Mesenchymal stem cell (in vitro differentiated cells and primary cell): ENCODE results near the gene DSC3.

ENCODE experiments used
- DNase-seq: peaks from one replicate; pipeline ENCODE4 v3.0.0-alpha.2; 2013
- H2AFZ ChIP-seq: one replicate; pipeline ENCODE4 v1.6.1; 2013; ENCODE audit warnings: low read depth, mild to moderate bottlenecking, control low read depth, inconsistent platforms, low read length, moderate library complexity
- H2AK5ac ChIP-seq: 2 replicates; pipeline ENCODE4 v1.6.1; 2013; ENCODE audit warnings: low read length, moderate library complexity, mild to moderate bottlenecking, inconsistent platforms; ENCODE audit not compliant: severe bottlenecking
- H2BK120ac ChIP-seq: one replicate; pipeline ENCODE4 v1.6.1; 2013; ENCODE audit warnings: low read depth, mild to moderate bottlenecking, inconsistent platforms, low read length, moderate library complexity
- H2BK12ac ChIP-seq, 2 experiments: one replicate each; pipeline ENCODE4 v1.6.1; 2013; ENCODE audit warnings: inconsistent platforms in 2 of 2, low read length in 2 of 2, mild to moderate bottlenecking in 2 of 2, moderate library complexity in 2 of 2, control low read depth in 1 of 2
- H2BK15ac ChIP-seq: one replicate; pipeline ENCODE4 v1.6.1; 2013; ENCODE audit warnings: mild to moderate bottlenecking, low read depth, inconsistent platforms; ENCODE audit not compliant: poor library complexity, severe bottlenecking
- H2BK5ac ChIP-seq: 2 replicates; pipeline ENCODE4 v1.6.1; 2013; ENCODE audit warnings: low read depth, mild to moderate bottlenecking, low read length, control low read depth, inconsistent platforms; ENCODE audit not compliant: poor library complexity, severe bottlenecking
- H3K14ac ChIP-seq, 2 experiments: one replicate each; pipeline ENCODE4 v1.6.1; 2013; ENCODE audit warnings: inconsistent platforms in 2 of 2, low read length in 2 of 2, control low read depth in 1 of 2, mild to moderate bottlenecking in 1 of 2, moderate library complexity in 1 of 2
- H3K18ac ChIP-seq, 2 experiments: one replicate each; pipeline ENCODE4 v1.6.1; 2013; ENCODE audit warnings: inconsistent platforms in 2 of 2, low read length in 2 of 2, control low read depth in 1 of 2, low read depth in 1 of 2, mild to moderate bottlenecking in 1 of 2
- H3K23ac ChIP-seq, 2 experiments: one replicate each; pipeline ENCODE4 v1.6.1; 2013; ENCODE audit warnings: inconsistent platforms in 2 of 2, low read length in 2 of 2, mild to moderate bottlenecking in 2 of 2, moderate library complexity in 2 of 2, control low read depth in 1 of 2
- H3K27ac ChIP-seq: 2 replicates; pipeline ENCODE4 v1.5.1; 2013; ENCODE audit warnings: mild to moderate bottlenecking, moderate library complexity, low read length, control low read depth, inconsistent platforms; ENCODE audit not compliant: poor library complexity, severe bottlenecking
- H3K27me3 ChIP-seq, 2 experiments: 2 replicates each; pipeline versions ENCODE4 v1.6.1 to v1.7.0; 2013; ENCODE audit warnings: low read length in 2 of 2, mild to moderate bottlenecking in 2 of 2, moderate library complexity in 2 of 2, control low read depth in 1 of 2, inconsistent platforms in 1 of 2; ENCODE audit not compliant: control insufficient read depth in 1 of 2, insufficient read depth in 1 of 2
- H3K36me3 ChIP-seq, 2 experiments: 2 replicates each; pipeline versions ENCODE4 v1.6.1 to v1.7.0; 2013; ENCODE audit warnings: low read length in 2 of 2, control low read depth in 1 of 2, inconsistent platforms in 1 of 2, low read depth in 1 of 2, mild to moderate bottlenecking in 1 of 2; ENCODE audit not compliant: insufficient read depth in 2 of 2, control insufficient read depth in 1 of 2
- H3K4ac ChIP-seq, 2 experiments: one replicate each; pipeline ENCODE4 v1.6.1; 2013; ENCODE audit warnings: inconsistent platforms in 2 of 2, low read length in 2 of 2, mild to moderate bottlenecking in 2 of 2, moderate library complexity in 2 of 2, control low read depth in 1 of 2, low read depth in 1 of 2
- H3K4me1 ChIP-seq: 2 replicates; pipeline ENCODE4 v1.6.1; 2013; ENCODE audit warnings: low read depth, low read length, control low read depth; ENCODE audit not compliant: control insufficient read depth, insufficient read depth
- H3K4me2 ChIP-seq: 2 replicates; pipeline ENCODE4 v1.6.1; 2013; ENCODE audit warnings: low read length, mild to moderate bottlenecking, inconsistent platforms; ENCODE audit not compliant: poor library complexity, severe bottlenecking
- H3K4me3 ChIP-seq, 2 experiments: 2 replicates each; pipeline versions ENCODE4 v1.5.1 to v1.7.0; 2013; ENCODE audit warnings: low read length in 2 of 2, mild to moderate bottlenecking in 2 of 2, control low read depth in 1 of 2, low read depth in 1 of 2; ENCODE audit not compliant: insufficient read depth in 1 of 2
- H3K79me1 ChIP-seq: replicated peaks from 2 replicates; pipeline ENCODE4 v1.6.1; 2013; ENCODE audit warnings: mild to moderate bottlenecking, control low read depth, low read length, inconsistent platforms; ENCODE audit not compliant: poor library complexity, severe bottlenecking
- H3K9ac ChIP-seq: 2 replicates; pipeline ENCODE4 v1.7.0; 2013; ENCODE audit warnings: mild to moderate bottlenecking, low read length, moderate library complexity
- H3K9me3 ChIP-seq: 2 replicates; pipeline ENCODE4 v1.7.0; 2013; ENCODE audit warnings: mild to moderate bottlenecking, low read length; ENCODE audit not compliant: control insufficient read depth
- H4K8ac ChIP-seq: one replicate; pipeline ENCODE4 v1.6.1; 2013; ENCODE audit warnings: inconsistent platforms, mild to moderate bottlenecking, low read length, moderate library complexity
- H4K91ac ChIP-seq: one replicate; pipeline ENCODE4 v1.6.1; 2013; ENCODE audit warnings: mild to moderate bottlenecking, low read length, inconsistent platforms
- WGBS: methylation state at CpG from one replicate; pipeline ENCODE4 v1.1.7; 2013; ENCODE audit warnings: mixed read lengths; 5-methylcytosine and 5-hydroxymethylcytosine counted together

DSC3 gene

DNA sequence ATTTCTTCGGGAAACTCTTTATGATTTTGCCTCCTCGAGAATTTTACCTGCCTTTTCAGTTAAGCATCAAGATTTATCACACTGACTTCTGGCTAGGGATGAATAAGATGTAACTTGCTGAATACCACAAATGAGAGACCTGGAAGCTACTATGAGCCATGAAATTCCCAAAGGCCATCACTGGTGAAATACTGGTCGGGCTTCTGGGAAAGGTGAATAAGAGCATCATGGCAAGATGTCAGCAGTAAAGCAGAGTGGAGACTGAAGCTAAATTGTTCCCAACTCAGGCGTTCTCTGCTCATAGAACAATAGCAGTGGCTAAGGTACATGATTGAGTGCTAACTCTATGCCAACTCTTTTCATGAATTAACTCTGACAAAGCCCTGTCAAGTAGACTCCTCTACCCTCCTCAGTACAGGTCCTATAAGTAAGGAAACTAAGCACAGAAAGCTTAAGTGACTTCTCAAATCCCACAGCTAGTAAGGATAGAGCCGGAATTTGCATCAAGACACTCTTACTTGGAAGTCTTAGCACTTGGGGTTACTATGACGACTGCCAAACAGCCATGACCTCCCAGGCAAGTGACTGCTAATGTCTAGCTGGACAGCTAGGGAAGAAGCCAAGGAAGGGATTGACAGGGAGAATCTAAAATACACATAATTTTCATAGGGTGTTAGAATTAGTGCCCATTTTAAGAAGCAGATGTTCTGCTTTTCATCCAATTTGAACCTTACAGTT lies 22.7 kb upstream of the DSC3 start:
- Histone ChIP-seq H3K14ac (no peak overlapping the region), H3K4me3 (no peak overlapping the region), H3K4me1 (peaks cover 1% of the 10 kb centered on the region), H2BK5ac (no peak overlapping the region), H3K4me2 (no peak overlapping the region), H3K27ac (no peak overlapping the region), H4K8ac (no peak overlapping the region), H2BK12ac (no peak overlapping the region), H2AFZ (no peak overlapping the region), H3K27me3 (no peaks in the 10 kb centered on the region), H2BK120ac (no peak overlapping the region), H3K23ac (no peak overlapping the region), H4K91ac (no peak overlapping the region), H3K9ac (no peak overlapping the region), H3K36me3 (peaks cover 0 to 4% of the 10 kb centered on the region in 2 experiments), H3K79me1 (no peaks in the 10 kb centered on the region), H3K4ac (no peak overlapping the region), H3K18ac (no peak overlapping the region), H2BK15ac (no peak overlapping the region), H3K9me3 (no peaks in the 10 kb centered on the region), H2AK5ac (no peak overlapping the region)
- WGBS, result 79% methylated on average over 6 of the region's 6 CpGs
- DNase-seq, result peak; percentile 50

DNA sequence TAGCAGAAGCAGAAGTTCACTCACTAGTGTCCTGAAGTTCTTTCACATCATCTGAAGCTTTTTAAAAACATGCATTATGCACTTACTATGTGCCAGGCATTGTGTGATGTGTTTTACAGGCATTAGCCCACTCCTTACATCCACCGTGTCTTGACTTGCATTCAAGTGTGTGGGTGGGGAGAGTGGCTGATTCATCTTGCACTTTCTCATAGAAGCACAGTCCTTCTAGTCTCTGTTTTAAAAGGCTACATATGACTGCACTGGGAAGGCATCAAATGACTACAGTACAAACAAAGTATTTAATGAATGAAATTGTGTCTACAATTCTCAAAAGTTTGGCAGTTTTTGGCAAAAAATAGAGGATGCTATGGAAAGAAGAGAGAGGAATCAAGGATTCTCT lies 21.6 kb upstream of the DSC3 start:
- H2BK5ac ChIP-seq, result no peak overlapping the region
- peaks cover 1% of the 10 kb centered on the region for H3K4me1 ChIP-seq

DNA sequence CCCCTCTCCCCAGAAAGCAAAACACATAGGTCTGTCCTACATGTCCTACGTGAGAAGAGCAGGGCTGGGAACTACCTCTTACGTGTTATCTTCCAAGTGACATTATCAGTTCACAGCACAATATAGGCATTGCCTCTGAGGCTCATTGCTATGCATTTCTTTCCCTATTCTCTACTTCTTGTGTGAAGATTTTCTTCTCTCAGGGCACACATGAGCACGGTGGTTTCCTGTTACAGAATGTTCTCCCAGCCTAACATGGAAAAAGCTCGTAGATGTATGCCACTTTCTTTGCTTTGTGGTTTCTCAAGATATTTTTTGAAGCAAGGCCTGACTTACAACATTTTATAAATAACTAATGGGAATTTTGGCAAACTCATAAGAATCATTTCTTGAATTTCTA lies 19.4 kb upstream of the DSC3 start:
- no peaks in the 10 kb centered on the region for H3K79me1 ChIP-seq
- H3K14ac ChIP-seq, result no peak overlapping the region
- no peak overlapping the region for H2BK5ac ChIP-seq
- H4K8ac ChIP-seq, result no peak overlapping the region
- H3K18ac ChIP-seq, result no peak overlapping the region
- no peak overlapping the region for H4K91ac ChIP-seq
- no peak overlapping the region for H3K23ac ChIP-seq
- H3K4ac ChIP-seq, result no peak overlapping the region
- H2BK15ac ChIP-seq, result no peak overlapping the region
- H2BK12ac ChIP-seq, result no peak overlapping the region
- no peak overlapping the region for H2AFZ ChIP-seq
- no peak overlapping the region for H3K27ac ChIP-seq
- no peak overlapping the region for H3K4me2 ChIP-seq
- no peak overlapping the region for H2AK5ac ChIP-seq
- no peaks in the 10 kb centered on the region for H3K9me3 ChIP-seq
- peaks cover 1% of the 10 kb centered on the region for H3K4me1 ChIP-seq
- no peaks in the 10 kb centered on the region for H3K36me3 ChIP-seq
- 49% methylated on average over 3 of the region's 4 CpGs for WGBS
- DNase-seq, result no peak
- H3K4me3 ChIP-seq, result no peak overlapping the region
- no peaks in the 10 kb centered on the region for H3K27me3 ChIP-seq
- no peak overlapping the region for H2BK120ac ChIP-seq
- no peak overlapping the region for H3K9ac ChIP-seq

More for the DNA sequence above, 21.6 kb upstream of the DSC3 start:
- Histone ChIP-seq H2BK15ac (no peak overlapping the region), H2BK120ac (no peak overlapping the region), H2BK12ac (no peak overlapping the region), H3K79me1 (no peaks in the 10 kb centered on the region), H3K27me3 (no peaks in the 10 kb centered on the region), H4K91ac (no peak overlapping the region), H3K9me3 (no peaks in the 10 kb centered on the region), H2AFZ (no peak overlapping the region), H3K27ac (no peak overlapping the region), H2AK5ac (no peak overlapping the region), H3K4me3 (no peak overlapping the region), H3K23ac (no peak overlapping the region), H4K8ac (no peak overlapping the region), H3K4ac (no peak overlapping the region), H3K9ac (no peak overlapping the region), H3K18ac (no peak overlapping the region), H3K4me2 (no peak overlapping the region), H3K14ac (no peak overlapping the region), H3K36me3 (peaks cover 0 to 4% of the 10 kb centered on the region in 2 experiments)
- DNase-seq, result no peak
- WGBS, result no CpG with 5 or more reads among the region's 1 CpG

DNA sequence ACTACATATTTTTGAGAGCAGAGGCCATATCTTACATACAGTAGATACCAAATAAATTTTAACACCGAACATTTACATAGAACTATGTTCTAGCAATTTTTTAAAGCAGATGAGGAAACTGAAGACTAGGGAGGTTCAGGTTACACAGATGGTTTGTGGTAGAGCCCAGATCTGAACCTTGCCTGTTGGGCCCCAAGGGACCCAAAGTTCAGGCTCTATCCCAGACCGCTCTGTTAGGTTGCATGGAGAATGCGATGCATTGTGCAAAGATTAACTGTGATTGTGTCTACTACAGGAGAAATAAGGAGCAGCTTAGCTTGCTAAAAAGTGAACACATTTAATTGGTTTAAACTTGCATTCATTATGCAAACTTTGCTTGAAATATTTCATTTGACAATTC lies 16.4 kb upstream of the DSC3 start:
- H2AFZ ChIP-seq, result no peak overlapping the region
- no peak overlapping the region for H4K91ac ChIP-seq
- no peak overlapping the region for H2BK12ac ChIP-seq
- no peak for DNase-seq
- H2BK15ac ChIP-seq, result no peak overlapping the region
- H2BK120ac ChIP-seq, result no peak overlapping the region
- no peak overlapping the region for H3K4me2 ChIP-seq
- H4K8ac ChIP-seq, result no peak overlapping the region
- no peak overlapping the region for H2AK5ac ChIP-seq
- H3K27ac ChIP-seq, result no peak overlapping the region
- no peaks in the 10 kb centered on the region for H3K4me1 ChIP-seq
- no peaks in the 10 kb centered on the region for H3K27me3 ChIP-seq
- no peak overlapping the region for H3K14ac ChIP-seq
- whole genome bisulfite sequencing, result 90% methylated on average over 2 of the region's 3 CpGs
- H3K79me1 ChIP-seq, result no peaks in the 10 kb centered on the region
- no peaks in the 10 kb centered on the region for H3K9me3 ChIP-seq
- no peak overlapping the region for H3K23ac ChIP-seq
- no peak overlapping the region for H2BK5ac ChIP-seq
- no peak overlapping the region for H3K4me3 ChIP-seq
- no peaks in the 10 kb centered on the region for H3K36me3 ChIP-seq
- no peak overlapping the region for H3K9ac ChIP-seq
- H3K4ac ChIP-seq, result no peak overlapping the region
- H3K18ac ChIP-seq, result no peak overlapping the region
